Measurements from ENCODE around the gene TIE1.

TIE1 gene

DNA sequence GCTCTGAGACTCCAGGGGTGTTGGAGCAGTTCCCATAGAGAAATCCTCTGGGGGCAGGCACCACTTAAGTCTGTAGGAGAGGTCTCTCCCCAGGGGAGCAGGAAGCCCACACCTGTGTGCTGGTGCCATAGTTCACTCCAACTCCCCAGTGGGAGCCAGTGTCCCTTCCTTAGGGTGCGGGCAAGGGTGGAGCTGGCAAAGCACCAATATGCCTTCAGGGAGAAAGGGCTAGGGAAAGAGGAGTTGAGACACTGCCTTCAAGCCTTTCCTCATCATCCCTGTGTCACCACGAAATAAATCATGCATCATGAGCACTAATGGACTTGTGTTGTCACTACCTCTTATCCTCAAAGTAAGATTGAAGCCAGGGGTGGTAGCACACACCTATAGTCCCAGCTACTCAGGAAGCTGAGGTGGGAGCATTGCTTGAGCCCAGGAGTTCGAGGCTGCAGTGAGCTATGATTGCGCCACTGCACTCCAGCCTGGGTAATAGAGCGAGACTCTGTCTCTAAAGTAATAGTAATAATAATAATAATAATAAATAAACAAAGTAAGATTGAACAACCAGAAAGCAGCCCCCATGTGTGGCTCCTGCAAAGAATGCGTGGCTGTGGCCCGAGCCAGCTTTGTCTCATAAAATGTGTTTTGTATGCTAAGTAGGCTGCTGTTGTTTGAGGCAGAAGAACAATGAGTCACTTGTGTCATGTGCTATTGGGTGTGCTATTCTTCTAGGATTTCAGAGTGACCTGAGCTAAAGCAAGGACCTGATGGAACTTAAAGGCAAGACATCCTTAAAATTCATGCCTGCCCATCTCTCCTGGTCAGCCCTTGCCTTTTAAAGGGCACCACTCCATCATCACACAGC lies 6.7 kb upstream of the TIE1 start:
- DNase-seq, result no peak

DNA sequence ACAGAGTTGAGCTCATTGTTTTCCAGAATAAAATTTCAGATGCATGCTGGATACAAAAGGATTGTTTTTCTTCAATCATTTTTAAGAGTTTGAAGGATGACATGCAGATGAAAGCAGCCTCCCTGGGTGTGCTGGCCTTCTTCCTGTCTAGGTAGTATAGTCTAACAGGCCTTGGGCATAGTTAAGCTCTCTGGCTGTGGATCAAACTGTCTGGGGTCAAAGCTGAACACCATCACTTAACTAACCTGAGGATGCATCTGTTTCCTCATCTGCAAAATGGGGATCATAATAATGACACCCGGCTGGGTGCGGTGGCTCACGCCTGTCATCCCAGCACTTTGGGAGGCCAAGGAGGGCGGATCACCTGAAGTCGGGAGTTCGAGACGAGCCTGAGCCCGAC lies 6.0 kb upstream of the TIE1 start:
- DNase-seq, result no peak

DNA sequence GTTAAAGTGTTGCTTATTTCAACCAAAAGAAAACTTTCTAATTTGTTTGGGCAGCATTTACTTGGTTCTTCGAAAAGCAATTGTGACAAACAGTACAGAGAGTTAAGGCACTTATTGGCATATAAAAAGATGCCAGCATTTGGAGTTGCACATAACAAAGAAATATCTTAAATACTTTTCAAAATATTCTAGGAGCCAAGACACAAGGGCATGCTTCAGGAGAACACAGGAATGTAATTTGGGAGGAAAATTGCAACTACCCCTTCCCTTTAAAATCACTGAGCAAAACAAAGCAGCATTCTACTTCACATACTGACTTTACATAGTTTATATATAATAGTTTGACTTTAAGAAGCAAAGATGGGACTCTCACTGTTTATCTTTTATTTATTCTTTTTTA lies 4.6 kb upstream of the TIE1 start:
- DNase-seq, result no peak

DNA sequence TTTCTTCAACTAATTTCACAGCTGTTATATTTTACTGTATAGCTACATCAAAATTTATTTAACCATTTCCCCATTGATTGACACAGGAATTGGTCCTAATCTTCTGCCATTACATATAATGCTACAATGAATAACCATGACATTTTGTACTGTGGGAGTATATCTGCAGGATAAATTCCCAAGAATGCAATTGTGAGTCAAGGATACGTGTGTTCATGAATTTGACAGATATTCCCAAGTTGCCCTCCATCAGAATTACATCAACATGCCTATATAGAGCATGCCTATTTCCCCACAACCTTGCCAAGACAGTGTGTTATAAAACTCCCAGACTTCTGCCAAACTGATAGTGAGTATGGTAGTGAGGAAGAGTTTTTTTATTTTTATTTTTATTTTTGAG lies 2.7 kb upstream of the TIE1 start:
- DNase-seq, result no peak

DNA sequence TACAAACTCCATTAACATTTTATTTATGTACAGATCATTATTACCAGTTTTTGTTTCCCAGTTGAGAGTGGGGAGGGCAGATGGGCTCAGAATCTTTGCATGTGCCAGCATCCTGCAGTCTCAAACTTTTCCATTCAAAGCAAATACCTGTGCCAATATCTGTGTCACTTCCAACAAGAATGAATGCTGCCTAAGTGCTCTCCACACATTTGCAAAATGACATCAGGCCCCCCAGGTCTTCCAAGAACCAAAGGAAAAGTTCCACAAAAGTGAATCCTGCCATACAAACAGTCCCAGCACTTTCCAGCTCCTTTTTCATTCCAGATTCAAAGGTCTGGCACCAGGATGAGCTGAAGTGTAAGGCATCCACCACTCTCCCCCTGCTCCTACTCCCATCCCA lies 1.7 kb upstream of the TIE1 start:
- no peak for DNase-seq

DNA sequence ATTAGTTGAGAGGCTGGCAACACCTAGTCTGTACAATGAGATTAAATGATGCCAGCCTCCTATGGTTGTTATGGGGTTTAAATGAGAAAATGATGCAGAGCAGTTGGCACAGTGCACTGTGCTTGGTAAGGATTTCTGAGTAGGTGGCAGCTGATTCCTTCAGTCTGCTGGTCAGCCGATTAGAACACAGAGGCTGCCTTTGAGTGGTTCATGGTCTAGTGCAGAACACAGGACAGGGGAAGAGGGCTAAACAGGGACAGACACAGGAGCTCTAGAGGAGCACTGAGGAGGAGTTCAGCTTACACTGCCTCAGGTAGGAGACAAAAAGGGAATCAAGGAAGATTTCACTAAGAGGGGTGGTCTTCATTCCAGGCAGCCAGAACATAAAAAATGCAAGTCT lies 1.4 kb downstream of the TIE1 start:
- no peak for DNase-seq

DNA sequence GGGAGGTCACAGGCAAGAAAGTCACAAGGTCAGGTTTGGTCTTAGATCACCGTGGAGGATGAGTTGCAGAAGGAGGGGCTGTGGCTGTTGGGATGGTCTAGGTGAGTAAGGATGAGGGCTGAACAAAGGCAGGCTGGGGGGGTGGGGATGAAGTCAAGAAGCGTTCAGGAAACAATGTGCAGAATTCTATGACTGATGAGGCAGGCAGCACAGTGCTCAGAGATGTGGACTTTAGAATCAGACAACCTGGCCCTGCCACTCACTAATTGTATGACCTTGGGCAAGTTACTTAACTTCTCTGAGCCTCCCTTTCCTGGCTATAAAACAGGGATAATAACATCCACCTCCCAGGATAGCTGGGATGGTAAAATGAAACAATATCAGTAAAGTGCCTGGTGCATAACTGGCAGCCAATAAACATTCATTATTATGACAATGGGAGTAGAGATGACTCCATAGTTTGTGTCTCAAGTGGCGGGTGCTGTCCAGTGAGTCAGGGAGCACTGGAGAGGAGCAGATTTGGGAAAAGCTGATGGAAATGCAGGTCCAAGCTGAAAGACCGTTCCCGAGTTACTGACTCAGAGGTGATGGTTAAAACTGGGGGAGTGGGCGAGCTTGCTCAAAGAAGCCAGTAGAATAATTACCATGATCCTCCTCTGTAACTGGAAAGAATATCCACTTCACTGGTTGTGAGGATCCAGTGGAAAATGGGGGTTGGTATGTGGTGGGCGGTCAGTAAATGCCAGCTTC lies 2.1 kb downstream of the TIE1 start:
- DNase-seq, result no peak

DNA sequence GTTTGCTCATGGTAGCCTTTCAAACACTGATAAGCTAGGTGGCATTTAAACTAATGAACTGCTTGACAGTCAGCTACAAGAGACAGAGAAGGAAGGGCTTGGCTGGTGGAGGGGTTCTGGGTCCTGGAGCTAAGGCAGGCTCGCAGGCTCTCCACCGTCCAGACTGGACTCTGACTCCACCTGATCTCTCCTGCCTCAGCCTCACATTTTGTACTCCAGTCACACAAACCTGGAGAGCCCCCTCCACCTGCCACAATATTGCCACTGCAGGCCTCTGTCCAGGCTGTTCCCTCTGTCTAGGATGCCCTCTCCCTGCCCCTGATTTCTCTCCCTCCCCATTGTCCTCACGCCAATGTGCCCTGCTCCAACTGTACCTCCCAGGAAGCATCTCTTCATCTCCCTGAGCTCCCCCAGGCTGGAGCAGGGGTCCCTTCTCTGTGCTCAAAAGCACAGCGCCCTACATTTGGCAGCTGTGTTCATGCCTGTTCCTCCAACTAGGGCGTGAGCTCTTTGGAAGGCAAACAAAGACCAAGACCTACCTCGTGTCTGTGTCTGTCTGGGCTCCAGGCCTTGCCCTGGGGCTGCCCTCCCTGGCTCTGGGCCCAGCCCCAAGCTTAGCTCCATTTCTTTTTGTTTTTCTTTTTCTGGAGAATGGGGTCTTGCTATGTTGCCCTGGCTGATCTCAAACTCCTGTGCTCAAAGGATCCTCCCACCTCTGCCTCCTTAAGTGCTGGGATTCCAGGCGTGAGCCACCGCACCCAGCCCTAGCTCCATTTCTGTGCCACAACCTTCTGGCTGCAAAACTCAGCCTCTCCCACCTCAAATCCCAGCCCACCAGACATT lies 2.9 kb downstream of the TIE1 start:
- no peak for DNase-seq

DNA sequence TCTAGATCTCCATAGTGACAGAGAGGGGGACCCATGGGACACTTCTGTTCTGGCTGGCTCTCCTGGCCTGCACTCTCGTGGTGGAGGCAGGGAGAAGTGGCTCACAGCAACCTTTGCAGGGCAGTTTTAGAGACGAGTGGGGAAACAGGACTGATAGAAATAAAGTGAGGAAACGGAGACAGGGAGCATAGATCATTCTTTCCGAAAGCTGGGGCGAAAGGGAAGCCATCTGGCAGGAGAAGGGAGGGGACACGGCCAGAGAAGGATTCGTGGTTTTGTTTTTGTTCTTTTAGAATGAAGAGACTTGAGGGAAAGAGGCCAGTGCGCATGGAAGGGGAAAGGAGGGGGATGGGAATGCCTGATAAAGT lies 3.5 kb downstream of the TIE1 start:
- no peak for DNase-seq

DNA sequence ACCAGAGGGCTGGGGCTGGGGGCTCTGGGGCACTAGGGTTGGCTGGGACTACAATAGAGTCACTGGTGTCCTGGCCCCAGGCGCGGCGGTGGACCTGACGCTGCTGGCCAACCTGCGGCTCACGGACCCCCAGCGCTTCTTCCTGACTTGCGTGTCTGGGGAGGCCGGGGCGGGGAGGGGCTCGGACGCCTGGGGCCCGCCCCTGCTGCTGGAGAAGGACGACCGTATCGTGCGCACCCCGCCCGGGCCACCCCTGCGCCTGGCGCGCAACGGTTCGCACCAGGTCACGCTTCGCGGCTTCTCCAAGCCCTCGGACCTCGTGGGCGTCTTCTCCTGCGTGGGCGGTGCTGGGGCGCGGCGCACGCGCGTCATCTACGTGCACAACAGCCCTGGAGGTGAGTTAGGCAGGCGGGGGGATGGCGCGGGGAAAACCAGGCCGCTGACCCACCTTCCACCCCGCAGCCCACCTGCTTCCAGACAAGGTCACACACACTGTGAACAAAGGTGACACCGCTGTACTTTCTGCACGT lies 4.1 kb downstream of the TIE1 start:
- DNase-seq, result no peak

DNA sequence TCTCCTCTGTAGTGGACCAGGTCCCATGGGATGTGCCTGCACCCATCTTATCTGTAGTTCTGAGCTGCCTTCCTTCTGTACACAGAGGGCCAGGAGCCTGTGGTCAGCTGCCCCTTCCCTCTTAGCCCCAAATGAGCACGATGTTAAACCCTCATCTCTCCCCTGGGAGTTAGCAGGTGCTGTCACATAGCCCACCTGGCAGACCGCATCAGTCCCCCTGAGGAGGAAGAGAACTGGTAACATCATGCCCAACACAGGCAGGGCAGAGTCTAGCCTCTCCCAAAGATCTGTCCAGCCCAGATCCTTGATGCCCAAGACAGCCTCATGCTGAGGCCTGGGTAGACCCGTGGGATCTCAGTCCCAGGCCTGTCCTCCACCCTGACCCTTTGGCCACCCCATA lies 4.7 kb downstream of the TIE1 start:
- no peak for DNase-seq

DNA sequence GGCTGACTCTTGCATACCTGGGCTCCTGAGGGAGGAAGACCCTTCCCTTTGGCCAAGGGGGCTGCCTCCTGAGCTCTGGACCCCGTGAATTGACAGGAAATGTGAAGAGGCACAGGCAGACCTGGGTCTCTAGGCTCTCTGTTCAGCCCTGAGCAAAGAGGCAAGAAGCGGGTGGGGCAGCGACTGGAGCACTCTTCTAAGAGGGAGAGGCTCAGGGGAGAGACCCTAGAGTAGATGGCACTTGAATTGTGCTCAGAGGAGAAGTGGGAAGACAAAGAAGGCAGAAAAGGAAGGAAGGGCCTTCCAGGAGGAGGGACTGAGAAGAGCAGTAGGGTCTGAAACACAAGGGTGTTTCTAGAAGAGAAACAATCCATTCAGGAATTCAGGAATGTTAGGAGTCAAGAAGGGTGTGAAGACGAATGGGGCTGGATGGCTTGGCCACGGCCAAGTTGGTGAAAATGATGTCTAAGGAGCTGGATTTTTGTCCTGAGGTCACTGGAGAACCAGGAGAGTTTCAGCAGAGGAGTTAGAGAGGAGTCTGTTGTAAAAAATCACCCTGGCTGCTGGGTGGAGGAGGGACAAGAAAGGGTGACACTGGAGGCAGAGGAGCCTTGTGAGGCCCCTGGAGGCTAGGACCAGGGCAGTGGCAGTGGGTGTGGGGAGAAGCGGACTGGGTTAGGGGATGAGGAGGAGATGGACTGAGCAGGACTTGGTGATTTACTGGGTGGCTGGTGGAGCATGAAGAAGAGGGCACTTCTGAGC lies 5.3 kb downstream of the TIE1 start:
- no peak for DNase-seq

DNA sequence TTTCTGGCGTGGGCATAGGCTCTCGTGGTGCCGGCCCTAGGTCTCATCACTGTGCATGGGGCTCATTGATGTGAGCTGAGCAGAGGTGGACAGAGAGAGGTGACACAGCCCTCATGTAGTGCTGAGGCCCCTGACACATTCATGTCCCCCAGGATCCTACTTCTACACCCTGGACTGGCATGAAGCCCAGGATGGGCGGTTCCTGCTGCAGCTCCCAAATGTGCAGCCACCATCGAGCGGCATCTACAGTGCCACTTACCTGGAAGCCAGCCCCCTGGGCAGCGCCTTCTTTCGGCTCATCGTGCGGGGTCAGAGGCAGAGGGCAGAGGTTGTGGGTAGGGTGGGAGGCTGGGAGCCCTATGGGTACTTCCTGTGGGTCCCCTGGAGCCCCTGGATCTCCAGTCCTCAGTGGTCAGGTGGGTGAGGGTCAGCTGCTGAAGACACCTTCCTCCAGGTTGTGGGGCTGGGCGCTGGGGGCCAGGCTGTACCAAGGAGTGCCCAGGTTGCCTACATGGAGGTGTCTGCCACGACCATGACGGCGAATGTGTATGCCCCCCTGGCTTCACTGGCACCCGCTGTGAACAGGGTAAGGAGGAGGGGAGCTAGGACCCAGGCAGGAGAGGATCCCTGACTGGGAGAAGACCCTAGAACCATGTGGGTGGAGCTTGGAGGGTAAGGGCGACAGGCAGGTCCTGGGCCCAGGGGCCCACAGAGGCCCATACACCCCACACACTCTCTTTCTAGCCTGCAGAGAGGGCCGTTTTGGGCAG lies 6.1 kb downstream of the TIE1 start:
- DNase-seq, result no peak

DNA sequence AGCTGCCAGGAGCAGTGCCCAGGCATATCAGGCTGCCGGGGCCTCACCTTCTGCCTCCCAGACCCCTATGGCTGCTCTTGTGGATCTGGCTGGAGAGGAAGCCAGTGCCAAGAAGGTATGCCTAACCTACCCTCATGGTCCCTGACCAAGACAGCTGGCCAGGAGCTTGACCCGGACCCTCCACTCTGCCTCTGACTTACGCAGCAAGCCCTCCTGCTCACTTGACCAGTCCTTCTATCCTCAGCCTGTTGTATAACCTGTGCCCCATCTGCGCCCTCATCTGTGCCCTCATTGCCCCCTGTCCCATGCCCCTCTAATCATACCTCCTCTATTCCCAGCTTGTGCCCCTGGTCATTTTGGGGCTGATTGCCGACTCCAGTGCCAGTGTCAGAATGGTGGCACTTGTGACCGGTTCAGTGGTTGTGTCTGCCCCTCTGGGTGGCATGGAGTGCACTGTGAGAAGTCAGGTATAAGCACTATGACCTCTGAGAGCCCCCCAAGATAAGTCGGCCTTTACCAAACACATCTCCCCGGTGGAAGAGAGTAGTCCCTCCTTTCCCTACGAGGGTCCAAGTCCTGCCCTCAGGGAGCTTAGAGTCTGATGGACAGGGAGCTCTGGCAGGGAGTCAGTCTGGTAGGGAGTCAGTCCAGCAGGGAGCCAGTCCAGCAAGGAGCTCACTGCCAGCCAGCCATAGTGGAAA lies 6.8 kb downstream of the TIE1 start:
- no peak for DNase-seq

DNA sequence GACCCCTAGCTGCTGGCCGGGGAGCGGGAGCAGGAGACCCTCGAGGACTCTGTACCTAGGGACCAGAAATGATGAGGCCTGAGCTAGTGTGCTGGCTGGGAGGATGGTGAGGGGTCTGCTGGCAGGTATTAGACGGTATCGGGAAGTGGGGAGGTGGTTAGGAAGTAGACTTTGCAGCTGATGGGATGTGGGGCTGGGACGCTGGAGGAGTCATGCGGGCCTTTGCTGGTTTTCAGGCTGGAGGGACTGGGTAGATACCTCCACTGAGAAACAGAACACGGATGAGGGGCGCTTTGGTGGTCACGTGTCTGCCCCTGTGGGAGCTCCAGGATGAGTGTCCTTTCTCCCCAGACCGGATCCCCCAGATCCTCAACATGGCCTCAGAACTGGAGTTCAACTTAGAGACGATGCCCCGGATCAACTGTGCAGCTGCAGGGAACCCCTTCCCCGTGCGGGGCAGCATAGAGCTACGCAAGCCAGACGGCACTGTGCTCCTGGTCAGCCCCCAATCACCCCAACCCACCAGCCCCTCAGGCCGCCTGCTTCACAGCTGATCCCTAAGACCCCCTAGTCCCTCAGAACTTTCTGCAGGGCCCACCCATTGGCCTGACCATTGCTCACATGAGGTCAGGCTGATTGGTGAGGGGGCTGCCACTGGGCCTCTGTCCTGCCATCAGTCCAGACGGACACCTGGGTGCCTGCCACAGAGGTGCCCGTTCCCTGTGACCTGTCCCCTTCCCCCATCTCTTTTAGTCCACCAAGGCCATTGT lies 8.0 kb downstream of the TIE1 start:
- DNase-seq, result no peak

DNA sequence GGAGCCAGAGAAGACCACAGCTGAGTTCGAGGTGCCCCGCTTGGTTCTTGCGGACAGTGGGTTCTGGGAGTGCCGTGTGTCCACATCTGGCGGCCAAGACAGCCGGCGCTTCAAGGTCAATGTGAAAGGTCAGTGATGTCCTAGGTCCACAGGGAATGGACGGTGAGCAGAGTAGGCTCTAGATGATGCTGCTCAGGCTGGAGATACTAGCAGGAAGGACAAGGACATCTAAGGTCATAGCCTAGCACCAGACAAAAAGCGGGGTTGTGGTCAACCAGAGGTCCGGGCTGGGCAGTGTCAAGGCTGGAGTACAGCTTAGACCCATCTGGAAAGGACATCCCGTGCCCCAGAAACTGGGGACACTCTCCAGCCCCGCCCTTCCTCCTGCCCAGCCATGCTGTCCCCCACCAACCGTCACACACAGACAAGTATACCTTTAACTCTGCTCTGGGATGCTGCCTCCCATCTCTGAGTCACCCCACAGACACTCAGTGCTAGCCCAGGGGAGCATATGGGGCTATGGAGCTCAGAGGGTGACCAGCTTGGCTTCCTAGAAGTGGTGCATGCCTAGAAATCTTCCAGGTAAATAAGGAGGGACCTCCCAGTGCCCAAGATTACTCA lies 8.7 kb downstream of the TIE1 start:
- DNase-seq, result no peak

DNA sequence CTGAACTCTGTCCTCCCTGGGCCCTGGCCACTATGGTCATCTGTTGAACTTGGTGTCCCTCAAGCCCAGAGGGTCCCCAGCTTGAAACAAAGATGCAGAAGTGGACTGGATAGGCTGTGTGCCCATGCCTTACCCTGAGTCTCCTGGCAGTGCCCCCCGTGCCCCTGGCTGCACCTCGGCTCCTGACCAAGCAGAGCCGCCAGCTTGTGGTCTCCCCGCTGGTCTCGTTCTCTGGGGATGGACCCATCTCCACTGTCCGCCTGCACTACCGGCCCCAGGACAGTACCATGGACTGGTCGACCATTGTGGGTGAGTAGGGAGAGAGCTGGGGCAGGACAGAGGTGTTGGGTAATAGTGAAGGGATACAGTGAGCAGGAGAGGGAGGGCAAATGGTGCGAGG lies 10.7 kb downstream of the TIE1 start:
- DNase-seq, result no peak

DNA sequence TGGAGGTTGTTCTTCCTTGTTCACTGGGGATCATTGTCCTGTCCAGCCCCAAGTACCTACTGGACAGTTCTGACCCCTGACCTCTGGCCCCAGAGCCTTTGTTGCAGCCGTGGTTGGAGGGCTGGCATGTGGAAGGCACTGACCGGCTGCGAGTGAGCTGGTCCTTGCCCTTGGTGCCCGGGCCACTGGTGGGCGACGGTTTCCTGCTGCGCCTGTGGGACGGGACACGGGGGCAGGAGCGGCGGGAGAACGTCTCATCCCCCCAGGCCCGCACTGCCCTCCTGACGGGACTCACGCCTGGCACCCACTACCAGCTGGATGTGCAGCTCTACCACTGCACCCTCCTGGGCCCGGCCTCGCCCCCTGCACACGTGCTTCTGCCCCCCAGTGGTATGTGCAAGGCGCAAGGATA lies 11.4 kb downstream of the TIE1 start:
- DNase-seq, result no peak

DNA sequence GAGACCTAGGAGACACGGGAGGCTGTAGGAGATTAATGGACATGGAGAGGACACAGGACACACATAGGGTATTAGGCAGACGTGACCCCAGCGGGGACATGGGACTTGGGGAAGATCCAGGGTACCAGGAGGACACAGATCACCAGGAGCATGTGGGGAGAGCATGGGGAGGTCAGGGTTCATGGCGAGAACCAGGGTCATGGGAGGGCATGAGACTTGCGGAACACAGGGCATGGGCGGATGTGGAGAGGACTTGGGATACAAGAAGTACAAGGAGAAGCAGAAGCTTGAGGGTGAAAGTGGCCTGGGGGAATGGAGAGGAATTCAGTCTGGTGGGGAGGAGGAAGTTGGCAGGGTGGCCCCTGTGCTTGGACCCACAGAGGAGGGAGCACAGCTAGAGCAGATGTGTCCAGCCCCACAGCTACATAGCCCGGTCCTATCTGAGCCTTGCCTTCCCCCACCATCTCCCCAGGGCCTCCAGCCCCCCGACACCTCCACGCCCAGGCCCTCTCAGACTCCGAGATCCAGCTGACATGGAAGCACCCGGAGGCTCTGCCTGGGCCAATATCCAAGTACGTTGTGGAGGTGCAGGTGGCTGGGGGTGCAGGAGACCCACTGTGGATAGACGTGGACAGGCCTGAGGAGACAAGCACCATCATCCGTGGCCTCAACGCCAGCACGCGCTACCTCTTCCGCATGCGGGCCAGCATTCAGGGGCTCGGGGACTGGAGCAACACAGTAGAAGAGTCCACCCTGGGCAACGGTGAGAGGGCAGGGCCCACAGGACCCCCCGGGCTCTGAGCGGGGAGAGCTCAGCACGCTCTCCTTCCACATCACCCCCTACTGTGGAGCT lies 12.1 kb downstream of the TIE1 start:
- DNase-seq, result no peak
